ENCODE measurements around the gene ST14. TPM values are rescaled to one million over a fixed set of nuclear protein-coding genes. Genes with fewer than 3 reads are reported as not detected.

The ST14 gene
- total RNA-seq, 3 donors from 2014 or later: 260 to 622 (median 508) TPM

DNA sequence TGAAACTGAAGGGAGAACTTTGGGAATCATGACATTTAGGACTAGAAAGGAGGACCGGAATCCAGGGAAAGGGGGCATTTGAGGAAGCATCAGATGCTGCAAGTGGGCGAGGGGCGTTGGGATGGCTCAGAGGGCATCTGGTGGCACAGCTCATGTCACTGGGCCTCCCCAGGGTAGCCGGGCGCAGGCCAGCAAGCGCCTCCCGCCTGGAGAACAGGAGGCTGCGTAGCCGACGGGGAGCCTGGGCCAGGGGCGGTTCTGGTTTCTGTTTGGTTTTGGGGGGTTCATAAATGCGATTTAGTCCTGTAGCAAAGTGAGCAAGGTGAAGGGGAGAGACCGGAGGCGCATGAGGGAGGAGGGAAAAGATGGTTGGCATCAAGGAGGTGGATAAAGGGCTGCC lies 443 bp upstream of the ST14 start:
- Histone ChIP-seq H3K4me1 (ENCODE audit: low read depth) (peaks cover 36% of the 10 kb centered on the region), H3K36me3 (ENCODE audit: low read depth) (no peaks in the 10 kb centered on the region), H3K4me3 (no peak overlapping the region), H3K9me3 (no peaks in the 10 kb centered on the region)
- intact Hi-C loops (cut with DNase I, micrococcal nuclease): no loop called here
- ATAC-seq (peak; percentile 2), DNase-seq (no peak)
- TF ChIP-seq, protein P1, sequence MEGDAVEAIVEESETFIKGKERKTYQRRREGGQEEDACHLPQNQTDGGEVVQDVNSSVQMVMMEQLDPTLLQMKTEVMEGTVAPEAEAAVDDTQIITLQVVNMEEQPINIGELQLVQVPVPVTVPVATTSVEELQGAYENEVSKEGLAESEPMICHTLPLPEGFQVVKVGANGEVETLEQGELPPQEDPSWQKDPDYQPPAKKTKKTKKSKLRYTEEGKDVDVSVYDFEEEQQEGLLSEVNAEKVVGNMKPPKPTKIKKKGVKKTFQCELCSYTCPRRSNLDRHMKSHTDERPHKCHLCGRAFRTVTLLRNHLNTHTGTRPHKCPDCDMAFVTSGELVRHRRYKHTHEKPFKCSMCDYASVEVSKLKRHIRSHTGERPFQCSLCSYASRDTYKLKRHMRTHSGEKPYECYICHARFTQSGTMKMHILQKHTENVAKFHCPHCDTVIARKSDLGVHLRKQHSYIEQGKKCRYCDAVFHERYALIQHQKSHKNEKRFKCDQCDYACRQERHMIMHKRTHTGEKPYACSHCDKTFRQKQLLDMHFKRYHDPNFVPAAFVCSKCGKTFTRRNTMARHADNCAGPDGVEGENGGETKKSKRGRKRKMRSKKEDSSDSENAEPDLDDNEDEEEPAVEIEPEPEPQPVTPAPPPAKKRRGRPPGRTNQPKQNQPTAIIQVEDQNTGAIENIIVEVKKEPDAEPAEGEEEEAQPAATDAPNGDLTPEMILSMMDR (IDR thresholded peaks at IDR 0.05): no peak

DNA sequence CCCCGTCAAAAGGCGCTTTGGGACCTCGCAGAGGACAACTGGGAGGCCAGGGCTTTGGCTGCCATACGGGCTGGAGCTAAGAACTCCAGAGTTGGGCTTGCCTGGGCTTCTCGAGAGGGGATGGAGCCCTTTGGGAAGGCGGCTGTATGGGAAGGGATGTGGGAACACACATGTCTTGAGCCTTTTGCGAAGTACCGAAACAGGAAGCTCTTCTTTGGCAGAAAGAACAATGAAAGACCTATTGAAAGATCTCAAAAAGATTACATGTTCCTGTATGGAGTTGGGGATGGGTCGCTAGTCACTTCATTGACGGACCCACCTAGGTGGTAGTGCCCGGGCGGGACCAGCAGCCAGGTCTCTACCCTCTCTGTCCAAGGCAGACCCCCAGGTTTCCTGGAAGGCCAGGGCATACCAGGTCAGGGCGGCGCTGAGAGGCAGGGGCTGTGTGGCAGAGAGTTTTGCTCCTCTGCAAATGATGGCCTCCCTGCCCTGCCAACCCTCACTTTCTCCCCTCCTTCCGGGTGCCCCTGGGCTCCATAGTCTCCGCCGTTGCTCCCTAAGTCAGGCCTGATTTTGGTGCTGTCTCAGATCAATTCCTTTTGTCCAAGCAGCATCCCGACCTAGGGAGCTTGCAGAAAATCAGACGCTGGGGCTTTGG lies 1.0 kb downstream of the ST14 start:
- peak overlapping the region; percentile 81 for H3K4me3 ChIP-seq
- intact Hi-C loops (cut with DNase I, micrococcal nuclease): no loop called here
- ATAC-seq (peak; percentile 7), DNase-seq (peak in 1 of 3 donors; percentile 60)
- H3K9me3 ChIP-seq: no peaks in the 10 kb centered on the region
- peaks cover 51% of the 10 kb centered on the region for H3K4me1 ChIP-seq (ENCODE audit: low read depth)
- H3K36me3 ChIP-seq (ENCODE audit: low read depth): no peaks in the 10 kb centered on the region
- TF ChIP-seq, protein P1 (IDR thresholded peaks at IDR 0.05): no peak

DNA sequence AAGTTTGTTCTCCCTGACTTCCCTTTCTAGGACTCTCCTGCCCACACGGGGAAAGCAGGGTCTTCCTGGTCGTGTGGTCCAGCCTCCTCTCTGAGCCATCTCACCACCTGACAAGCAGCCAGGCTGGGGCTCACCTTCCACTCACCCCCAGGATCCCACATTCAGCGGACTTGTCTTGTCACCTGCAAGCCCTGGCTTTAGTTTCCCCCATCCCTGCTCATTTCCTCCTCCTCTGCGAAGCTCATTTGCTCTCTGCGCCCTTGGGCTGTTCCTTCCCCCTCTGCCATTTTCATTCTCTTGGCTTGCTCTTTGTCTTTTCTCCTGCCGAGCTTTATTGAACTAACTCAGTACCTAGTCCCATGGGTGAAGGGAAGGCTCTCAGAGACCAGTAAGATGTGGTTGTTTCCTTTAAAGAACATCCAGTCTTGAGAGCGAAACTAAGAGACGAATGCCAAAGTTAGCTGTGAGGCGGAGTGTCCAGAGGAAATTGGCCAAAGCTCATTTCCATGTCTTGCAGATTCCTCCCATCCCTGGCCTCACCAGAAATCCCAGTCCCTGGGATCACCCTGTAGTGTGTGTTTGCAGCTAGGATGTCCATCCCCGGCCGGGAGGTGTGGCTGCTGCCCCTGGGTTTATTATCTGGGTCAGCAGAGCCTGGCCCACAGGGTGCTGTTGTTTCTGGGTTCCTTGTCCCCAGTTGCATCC lies 2.0 kb downstream of the ST14 start:
- DNase-seq (peak in 1 of 3 donors; percentile 57), ATAC-seq (no peak)
- no peaks in the 10 kb centered on the region for H3K9me3 ChIP-seq
- TF ChIP-seq, protein P1 (IDR thresholded peaks at IDR 0.05): no peak
- H3K4me1 ChIP-seq (ENCODE audit: low read depth): peaks cover 51% of the 10 kb centered on the region
- H3K36me3 ChIP-seq (ENCODE audit: low read depth): no peaks in the 10 kb centered on the region
- intact Hi-C loops (cut with DNase I, micrococcal nuclease): no loop called here
- peak overlapping the region; percentile 81 for H3K4me3 ChIP-seq

- H3K36me3 ChIP-seq (ENCODE audit: low read depth): no peaks in the 10 kb centered on the region
- peaks cover 61% of the 10 kb centered on the region for H3K4me1 ChIP-seq (ENCODE audit: low read depth)
- ATAC-seq (peak; percentile 1), DNase-seq (peak in 1 of 3 donors; percentile 56)
- TF ChIP-seq, protein P1 (IDR thresholded peaks at IDR 0.05): no peak
- intact Hi-C loops (cut with DNase I, micrococcal nuclease): no loop called here
- H3K9me3 ChIP-seq: no peaks in the 10 kb centered on the region
- no peak overlapping the region for H3K4me3 ChIP-seq
Measured at GRCh38 chr11:130162733-130163132, 3.2 kb downstream of the ST14 start.

GRCh38 chr11:130163346-130164220 lies 4.0 kb downstream of the ST14 start:
- Histone ChIP-seq H3K4me3 (no peak overlapping the region), H3K9me3 (no peaks in the 10 kb centered on the region), H3K36me3 (ENCODE audit: low read depth) (no peaks in the 10 kb centered on the region), H3K4me1 (ENCODE audit: low read depth) (peaks cover 69% of the 10 kb centered on the region)
- TF ChIP-seq, protein P1 (IDR thresholded peaks at IDR 0.05): no peak
- DNase-seq (peak in 1 of 3 donors; percentile 73), ATAC-seq (peak; percentile 45)
- intact Hi-C loops (cut with DNase I, micrococcal nuclease): no loop called here
